GM13976 (cell line): ENCODE measurements around the gene KATNB1.
"Not testable (repeated sequence)": the region's sequence is repeated elsewhere in the genome, so short reads cannot be mapped to it uniquely, and the experiment has no call there.

Experiments used
- DNase-seq: peaks from one replicate; pipeline ENCODE4 v3.0.0; 2012; ENCODE audit warnings: low spot score
- CTCF ChIP-seq: IDR thresholded peaks from 2 replicates; pipeline ENCODE4 v1.5.1; 2012; ENCODE audit warnings: borderline replicate concordance, mild to moderate bottlenecking; ENCODE audit not compliant: insufficient read depth; ENCODE audit errors: extremely low read depth, missing control alignments, control extremely low read depth
- in situ Hi-C: fragments of 300-500 bp; cut with MboI; formaldehyde crosslinking; loops from one replicate; pipeline ENCODE4 v1.12.0; 2022; ENCODE audit warnings: low sequenced_read_pairs, mixed read lengths, inconsistent platforms; ENCODE audit not compliant: unreplicated experiment

KATNB1 gene

GRCh38 chr16:57794849-57795430 is 59.4 kb downstream of the KATNB1 start:
- DNase-seq = no peak
- no peak for TF ChIP-seq CTCF
- in situ Hi-C loops = no loop called here

GRCh38 chr16:57795431-57795878 is 59.9 kb downstream of the KATNB1 start:
- peak; percentile 80 for DNase-seq
- in situ Hi-C loops = no loop called here
- TF ChIP-seq CTCF = peak; percentile 36

- DNase-seq, in situ Hi-C loops: not testable (repeated sequence)
These were observed 60.4 kb downstream of the KATNB1 start for GRCh38 chr16:57796014-57796413.

- in situ Hi-C loops = no loop called here
- no peak for TF ChIP-seq CTCF
- no peak for DNase-seq
These were observed 61.6 kb downstream of the KATNB1 start for GRCh38 chr16:57797216-57797525.

GRCh38 chr16:57797526-57798266 is 62.1 kb downstream of the KATNB1 start:
- in situ Hi-C loops = no loop called here
- no peak for TF ChIP-seq CTCF
- DNase-seq = no peak

- in situ Hi-C loops = no loop called here
- no peak for DNase-seq
- no peak for TF ChIP-seq CTCF
These were observed 62.8 kb downstream of the KATNB1 start for GRCh38 chr16:57798267-57798810.

- no peak for DNase-seq
- in situ Hi-C loops = no loop called here
- no peak for TF ChIP-seq CTCF
These were observed 63.5 kb downstream of the KATNB1 start for GRCh38 chr16:57798953-57799599.
